Type B pancreatic cell (in vitro differentiated cells): ENCODE data around the gene RASL10B. TPM values are rescaled to one million over a fixed set of nuclear protein-coding genes. Genes with fewer than 3 reads are reported as not detected.
"Not testable (repeated sequence)": the region's sequence is repeated elsewhere in the genome, so short reads cannot be mapped to it uniquely, and the experiment has no call there.

Experiments
- DNase-seq: peaks from one replicate; pipeline ENCODE4 v3.0.0; 2021; ENCODE audit warnings: mixed read lengths; ENCODE audit not compliant: unreplicated experiment; ENCODE audit errors: extremely low spot score
- H3K27ac Mint-ChIP-seq: 2 replicates; pipeline ENCODE4 v1.8.0; 2021; ENCODE audit warnings: mild to moderate bottlenecking, mixed read lengths
- H3K27me3 Mint-ChIP-seq: 2 replicates; pipeline ENCODE4 v1.8.0; 2021; ENCODE audit warnings: mixed read lengths
- H3K36me3 Mint-ChIP-seq: 2 replicates; pipeline ENCODE4 v1.8.0; 2021; ENCODE audit warnings: mixed read lengths
- H3K4me1 Mint-ChIP-seq: one replicate; pipeline ENCODE4 v1.8.0; 2021; ENCODE audit warnings: mixed read lengths; ENCODE audit not compliant: unreplicated experiment
- H3K4me3 Mint-ChIP-seq: 2 replicates; pipeline ENCODE4 v1.8.0; 2021; ENCODE audit warnings: mild to moderate bottlenecking, mixed read lengths
- H3K9me3 Mint-ChIP-seq: 2 replicates; pipeline ENCODE4 v1.8.0; 2021; ENCODE audit warnings: mixed read lengths
- total RNA-seq: library from RNA; stranded (reverse); gene quantifications from 2 replicates; pipeline ENCODE4 v1.2.1, GENCODE V29; 2021; ENCODE audit warnings: low replicate concordance
- TF ChIP-seq, protein P1 (sequence below): fragments of 200-600 bp; sonication (generic); conservative IDR thresholded peaks from 2 replicates; pipeline ENCODE4 v1.5.0; 2021; ENCODE audit warnings: antibody characterized with exemption, mild to moderate bottlenecking

The RASL10B gene
- total RNA-seq, 1 donor from 2014 or later = 29.4 TPM

DNA sequence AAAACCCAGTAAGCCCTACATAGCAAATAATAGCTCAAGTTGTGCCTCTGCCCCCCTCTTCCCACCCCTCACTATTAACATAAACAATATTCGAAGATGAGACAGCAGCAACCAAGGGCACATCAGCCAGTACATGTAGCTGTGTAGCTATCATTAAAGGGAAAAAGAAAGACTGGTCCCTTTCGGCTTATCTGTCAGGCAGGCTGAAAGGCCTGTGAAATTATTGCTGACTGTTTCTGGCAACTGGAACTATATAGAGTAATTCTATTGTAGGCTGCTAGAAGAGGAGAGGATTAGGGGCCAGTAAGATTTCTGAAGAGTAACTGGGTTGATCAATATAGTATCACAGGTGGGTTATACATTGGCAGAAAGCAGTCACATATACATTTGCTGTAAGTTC lies 36.5 kb upstream of the RASL10B start:
- Mint-ChIP-seq H3K9me3 (no peaks in the 10 kb centered on the region), H3K27ac (no peak overlapping the region), H3K27me3 (no peaks in the 10 kb centered on the region), H3K4me1 (no peaks in the 10 kb centered on the region), H3K36me3 (peaks cover 21% of the 10 kb centered on the region), H3K4me3 (no peak overlapping the region)
- TF ChIP-seq, protein P1, sequence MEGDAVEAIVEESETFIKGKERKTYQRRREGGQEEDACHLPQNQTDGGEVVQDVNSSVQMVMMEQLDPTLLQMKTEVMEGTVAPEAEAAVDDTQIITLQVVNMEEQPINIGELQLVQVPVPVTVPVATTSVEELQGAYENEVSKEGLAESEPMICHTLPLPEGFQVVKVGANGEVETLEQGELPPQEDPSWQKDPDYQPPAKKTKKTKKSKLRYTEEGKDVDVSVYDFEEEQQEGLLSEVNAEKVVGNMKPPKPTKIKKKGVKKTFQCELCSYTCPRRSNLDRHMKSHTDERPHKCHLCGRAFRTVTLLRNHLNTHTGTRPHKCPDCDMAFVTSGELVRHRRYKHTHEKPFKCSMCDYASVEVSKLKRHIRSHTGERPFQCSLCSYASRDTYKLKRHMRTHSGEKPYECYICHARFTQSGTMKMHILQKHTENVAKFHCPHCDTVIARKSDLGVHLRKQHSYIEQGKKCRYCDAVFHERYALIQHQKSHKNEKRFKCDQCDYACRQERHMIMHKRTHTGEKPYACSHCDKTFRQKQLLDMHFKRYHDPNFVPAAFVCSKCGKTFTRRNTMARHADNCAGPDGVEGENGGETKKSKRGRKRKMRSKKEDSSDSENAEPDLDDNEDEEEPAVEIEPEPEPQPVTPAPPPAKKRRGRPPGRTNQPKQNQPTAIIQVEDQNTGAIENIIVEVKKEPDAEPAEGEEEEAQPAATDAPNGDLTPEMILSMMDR = no peak
- no peak for DNase-seq

DNA sequence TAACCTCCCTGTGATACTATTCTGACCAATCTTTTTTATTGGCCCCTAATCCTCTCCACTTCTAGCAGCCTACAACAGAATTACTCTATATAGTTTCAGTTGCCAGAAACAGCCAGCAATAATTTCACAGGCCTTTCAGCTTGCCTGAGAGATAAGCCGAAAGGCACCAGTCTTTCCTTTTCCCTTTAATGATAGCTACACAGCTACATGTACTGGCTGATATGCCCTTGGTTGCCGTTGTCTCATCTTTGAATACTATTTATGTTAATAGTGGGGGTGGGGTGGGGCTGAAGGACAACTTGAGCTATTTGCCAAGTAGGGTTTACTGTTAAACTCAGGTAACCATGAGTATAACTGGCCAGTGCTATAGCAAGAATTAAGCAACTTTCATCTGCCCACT lies 35.8 kb upstream of the RASL10B start:
- H3K27me3 Mint-ChIP-seq = no peaks in the 10 kb centered on the region

GRCh38 chr17:35698800-35699199 lies 32.6 kb upstream of the RASL10B start:
- TF ChIP-seq, protein P1 = no peak
- H3K27me3 Mint-ChIP-seq = no peaks in the 10 kb centered on the region
- no peaks in the 10 kb centered on the region for H3K4me1 Mint-ChIP-seq
- H3K36me3 Mint-ChIP-seq = peaks cover 18% of the 10 kb centered on the region
- no peaks in the 10 kb centered on the region for H3K9me3 Mint-ChIP-seq
- DNase-seq = no peak
- H3K4me3 Mint-ChIP-seq = no peak overlapping the region
- H3K27ac Mint-ChIP-seq = no peak overlapping the region

More for the DNA sequence above, 35.8 kb upstream of the RASL10B start:
- Mint-ChIP-seq H3K36me3 (peaks cover 14% of the 10 kb centered on the region), H3K27ac (no peak overlapping the region), H3K4me3 (no peak overlapping the region), H3K4me1 (no peaks in the 10 kb centered on the region), H3K9me3 (no peaks in the 10 kb centered on the region)
- DNase-seq = no peak
- TF ChIP-seq, protein P1 = no peak

GRCh38 chr17:35700150-35700549 lies 31.3 kb upstream of the RASL10B start:
- Mint-ChIP-seq H3K4me3 (no peak overlapping the region), H3K9me3 (no peaks in the 10 kb centered on the region), H3K27ac (no peak overlapping the region), H3K27me3 (no peaks in the 10 kb centered on the region), H3K36me3 (peaks cover 25% of the 10 kb centered on the region), H3K4me1 (no peaks in the 10 kb centered on the region)
- TF ChIP-seq, protein P1 = no peak
- DNase-seq = no peak

- no peak overlapping the region for H3K27ac Mint-ChIP-seq
- no peaks in the 10 kb centered on the region for H3K27me3 Mint-ChIP-seq
- H3K4me3 Mint-ChIP-seq = no peak overlapping the region
- TF ChIP-seq, protein P1 = no peak
- H3K36me3 Mint-ChIP-seq = peaks cover 17% of the 10 kb centered on the region
- no peaks in the 10 kb centered on the region for H3K4me1 Mint-ChIP-seq
- no peak for DNase-seq
- H3K9me3 Mint-ChIP-seq = no peaks in the 10 kb centered on the region
Observed at GRCh38 chr17:35701491-35701890, 29.9 kb upstream of the RASL10B start.

- H3K27ac Mint-ChIP-seq, H3K4me3 Mint-ChIP-seq, H3K4me1 Mint-ChIP-seq, DNase-seq, H3K27me3 Mint-ChIP-seq, H3K9me3 Mint-ChIP-seq: not testable (repeated sequence)
- H3K36me3 Mint-ChIP-seq = peaks cover 17% of the 10 kb centered on the region
Observed at GRCh38 chr17:35703308-35703707, 28.1 kb upstream of the RASL10B start.
